Neuronal stem cell (in vitro differentiated cells): ENCODE results near the gene CD99.
"Not testable (repeated sequence)": the region's sequence is repeated elsewhere in the genome, so short reads cannot be mapped to it uniquely, and the experiment has no call there.

Experiments
- DNase-seq: peaks from one replicate; pipeline ENCODE4 v3.0.0-alpha.2; 2013; ENCODE audit warnings: low spot score
- H2AFZ ChIP-seq: one replicate; pipeline ENCODE4 v1.6.1; 2013; ENCODE audit warnings: mild to moderate bottlenecking, low read length, inconsistent platforms
- H2AK5ac ChIP-seq: 2 replicates; pipeline ENCODE4 v1.6.1; 2013; ENCODE audit warnings: low read depth, mild to moderate bottlenecking, inconsistent platforms, low read length, moderate library complexity, mixed read lengths
- H2BK120ac ChIP-seq: 2 replicates; pipeline ENCODE4 v1.6.1; 2013; ENCODE audit warnings: low read depth, mild to moderate bottlenecking, inconsistent platforms, low read length, moderate library complexity, mixed read lengths
- H2BK12ac ChIP-seq: one replicate; pipeline ENCODE4 v1.6.1; 2013; ENCODE audit warnings: low read length, inconsistent platforms
- H2BK15ac ChIP-seq: 2 replicates; pipeline ENCODE4 v1.6.1; 2013; ENCODE audit warnings: mild to moderate bottlenecking, low read length, inconsistent platforms, mixed read lengths
- H2BK5ac ChIP-seq: one replicate; pipeline ENCODE4 v1.6.1; 2013; ENCODE audit warnings: inconsistent platforms, mild to moderate bottlenecking, low read length, moderate library complexity
- H3K14ac ChIP-seq: one replicate; pipeline ENCODE4 v1.6.1; 2013; ENCODE audit warnings: low read length, inconsistent platforms
- H3K18ac ChIP-seq: 2 replicates; pipeline ENCODE4 v1.6.1; 2013; ENCODE audit warnings: low read length, inconsistent platforms
- H3K23ac ChIP-seq: 2 replicates; pipeline ENCODE4 v1.6.1; 2013; ENCODE audit warnings: low read depth, mild to moderate bottlenecking, mixed read lengths, low read length, inconsistent platforms; ENCODE audit not compliant: poor library complexity
- H3K27ac ChIP-seq: replicated peaks from 3 replicates; pipeline ENCODE4 v1.5.1; 2013; ENCODE audit warnings: low read length, inconsistent platforms
- H3K27me3 ChIP-seq, 3 experiments: 2 replicates each; pipeline ENCODE4 v1.6.1; 2013; ENCODE audit warnings: low read length in 3 of 3, mild to moderate bottlenecking in 2 of 3, inconsistent platforms in 1 of 3, low read depth in 1 of 3, mixed read lengths in 1 of 3, moderate library complexity in 1 of 3; ENCODE audit not compliant: control insufficient read depth in 3 of 3, insufficient read depth in 3 of 3
- H3K36me3 ChIP-seq, 2 donors: replicated peaks in 1 of 2; 2 replicates each; pipeline ENCODE4 v1.6.1; 2013; ENCODE audit warnings: low read length in 2 of 2; ENCODE audit not compliant: control insufficient read depth in 2 of 2, insufficient read depth in 2 of 2
- H3K4ac ChIP-seq: 2 replicates; pipeline ENCODE4 v1.6.1; 2013; ENCODE audit warnings: inconsistent platforms, mild to moderate bottlenecking, low read length, moderate library complexity
- H3K4me1 ChIP-seq, 2 donors: 1 replicate in 1 of 2; 2 replicates in 1 of 2; pipeline ENCODE4 v1.6.1; 2013; ENCODE audit warnings: low read length in 2 of 2, low read depth in 1 of 2; ENCODE audit not compliant: control insufficient read depth in 2 of 2, insufficient read depth in 1 of 2
- H3K4me2 ChIP-seq: one replicate; pipeline ENCODE4 v1.6.1; 2013; ENCODE audit warnings: mild to moderate bottlenecking, low read length, inconsistent platforms; ENCODE audit not compliant: insufficient read depth, poor library complexity, severe bottlenecking
- H3K4me3 ChIP-seq, 2 donors: 2 replicates each; pipeline ENCODE4 v1.5.1; 2013; ENCODE audit warnings: low read length in 2 of 2, mild to moderate bottlenecking in 2 of 2, inconsistent platforms in 1 of 2, moderate library complexity in 1 of 2
- H3K79me1 ChIP-seq: one replicate; pipeline ENCODE4 v1.6.1; 2013; ENCODE audit warnings: low read depth, mild to moderate bottlenecking, inconsistent platforms, low read length, moderate library complexity
- H3K9ac ChIP-seq: one replicate; pipeline ENCODE4 v1.6.1; 2013; ENCODE audit warnings: mild to moderate bottlenecking, low read depth, low read length, inconsistent platforms; ENCODE audit not compliant: poor library complexity
- H3K9me3 ChIP-seq, 2 donors: replicated peaks in 1 of 2; 2 replicates each; pipeline versions ENCODE3 to v1.6.1; 2013; ENCODE audit warnings: low read length in 2 of 2, mild to moderate bottlenecking in 2 of 2, inconsistent platforms in 1 of 2, low read depth in 1 of 2, mixed read lengths in 1 of 2, moderate library complexity in 1 of 2; ENCODE audit not compliant: control insufficient read depth in 2 of 2, insufficient read depth in 1 of 2
- H4K8ac ChIP-seq: one replicate; pipeline ENCODE4 v1.6.1; 2013; ENCODE audit warnings: low read depth, mild to moderate bottlenecking, inconsistent platforms, low read length, moderate library complexity
- H4K91ac ChIP-seq: one replicate; pipeline ENCODE4 v1.6.1; 2013; ENCODE audit warnings: low read length, low read depth, mild to moderate bottlenecking, inconsistent platforms; ENCODE audit not compliant: poor library complexity
- WGBS, 2 donors: extraction: QIAGEN DNeasy Blood & Tissue Kit; methylation state at CpG; one replicate each; pipeline ENCODE4 v1.1.7; 2013; ENCODE audit warnings: missing lambda C conversion rate in 2 of 2, mixed read lengths in 1 of 2; ENCODE audit not compliant: insufficient read length in 2 of 2, insufficient replicate concordance in 1 of 2; ENCODE audit errors: extremely low coverage in 2 of 2; 5-methylcytosine and 5-hydroxymethylcytosine counted together

Gene CD99

DNA sequence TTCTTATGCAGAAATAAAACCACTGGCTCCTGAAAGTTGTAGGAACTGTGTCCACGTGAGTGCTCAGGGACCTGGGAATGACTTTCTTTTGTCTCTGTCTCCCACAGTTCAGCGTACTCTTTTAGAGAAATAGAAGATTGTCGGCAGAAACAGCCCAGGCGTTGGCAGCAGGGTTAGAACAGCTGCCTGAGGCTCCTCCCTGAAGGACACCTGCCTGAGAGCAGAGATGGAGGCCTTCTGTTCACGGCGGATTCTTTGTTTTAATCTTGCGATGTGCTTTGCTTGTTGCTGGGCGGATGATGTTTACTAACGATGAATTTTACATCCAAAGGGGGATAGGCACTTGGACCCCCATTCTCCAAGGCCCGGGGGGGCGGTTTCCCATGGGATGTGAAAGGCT lies 49.6 kb downstream of the CD99 start:
- H3K9ac ChIP-seq, result no peak overlapping the region
- no peak overlapping the region for H3K18ac ChIP-seq
- no peak overlapping the region for H4K91ac ChIP-seq
- DNase-seq, result no peak
- no peak overlapping the region for H3K23ac ChIP-seq
- H3K4me1 ChIP-seq, result no peaks in the 10 kb centered on the region
- H2AK5ac ChIP-seq, result no peak overlapping the region
- no peaks in the 10 kb centered on the region for H3K79me1 ChIP-seq
- no peak overlapping the region for H2BK12ac ChIP-seq
- H2BK5ac ChIP-seq, result no peak overlapping the region
- no peak overlapping the region for H2BK15ac ChIP-seq
- H3K27me3 ChIP-seq, result no peaks in the 10 kb centered on the region
- no peak overlapping the region for H3K4ac ChIP-seq
- no peak overlapping the region for H2AFZ ChIP-seq
- no peak overlapping the region for H3K4me3 ChIP-seq
- no CpG with 5 or more reads among the region's 11 CpGs for WGBS, 2 donors
- H2BK120ac ChIP-seq, result no peak overlapping the region
- H4K8ac ChIP-seq, result no peak overlapping the region
- H3K4me2 ChIP-seq, result no peak overlapping the region
- no peak overlapping the region for H3K27ac ChIP-seq
- no peak overlapping the region for H3K14ac ChIP-seq
- no peaks in the 10 kb centered on the region for H3K9me3 ChIP-seq
- peaks cover 11 to 54% of the 10 kb centered on the region in 2 donors for H3K36me3 ChIP-seq

DNA sequence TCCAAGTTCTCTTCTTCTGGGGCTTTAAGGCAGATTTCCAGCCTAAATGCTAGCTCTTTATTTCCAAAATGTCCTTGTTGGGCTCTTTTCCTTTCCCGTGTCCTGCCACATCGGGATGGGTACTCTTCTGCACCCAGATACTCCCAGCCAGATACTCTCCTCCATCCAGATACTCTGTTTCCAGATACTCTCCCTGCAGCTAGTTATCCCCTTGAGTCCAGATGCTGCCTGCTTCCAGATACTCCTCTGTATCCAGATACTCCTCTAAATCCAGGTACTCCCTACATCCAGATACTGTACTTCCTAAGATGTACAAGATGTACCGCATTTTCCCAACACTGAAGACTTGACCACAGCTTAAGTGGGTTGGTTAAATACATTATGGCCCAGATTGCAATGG lies 50.3 kb downstream of the CD99 start:
- WGBS, 2 donors, result no CpG with 5 or more reads among the region's 3 CpGs
- no peak overlapping the region for H3K18ac ChIP-seq
- H3K14ac ChIP-seq, result no peak overlapping the region
- H3K4ac ChIP-seq, result no peak overlapping the region
- H3K4me2 ChIP-seq, result no peak overlapping the region
- H2AK5ac ChIP-seq, result no peak overlapping the region
- peaks cover 11 to 50% of the 10 kb centered on the region in 2 donors for H3K36me3 ChIP-seq
- H2BK120ac ChIP-seq, result no peak overlapping the region
- H3K9ac ChIP-seq, result no peak overlapping the region
- no peaks in the 10 kb centered on the region for H3K27me3 ChIP-seq
- no peaks in the 10 kb centered on the region for H3K9me3 ChIP-seq
- H3K4me3 ChIP-seq, result no peak overlapping the region
- H3K79me1 ChIP-seq, result no peaks in the 10 kb centered on the region
- H2AFZ ChIP-seq, result no peak overlapping the region
- no peak overlapping the region for H3K23ac ChIP-seq
- H3K27ac ChIP-seq, result no peak overlapping the region
- H2BK5ac ChIP-seq, result no peak overlapping the region
- H3K4me1 ChIP-seq, result no peaks in the 10 kb centered on the region
- no peak overlapping the region for H2BK12ac ChIP-seq
- H4K91ac ChIP-seq, result no peak overlapping the region
- H4K8ac ChIP-seq, result no peak overlapping the region
- no peak for DNase-seq
- no peak overlapping the region for H2BK15ac ChIP-seq

DNA sequence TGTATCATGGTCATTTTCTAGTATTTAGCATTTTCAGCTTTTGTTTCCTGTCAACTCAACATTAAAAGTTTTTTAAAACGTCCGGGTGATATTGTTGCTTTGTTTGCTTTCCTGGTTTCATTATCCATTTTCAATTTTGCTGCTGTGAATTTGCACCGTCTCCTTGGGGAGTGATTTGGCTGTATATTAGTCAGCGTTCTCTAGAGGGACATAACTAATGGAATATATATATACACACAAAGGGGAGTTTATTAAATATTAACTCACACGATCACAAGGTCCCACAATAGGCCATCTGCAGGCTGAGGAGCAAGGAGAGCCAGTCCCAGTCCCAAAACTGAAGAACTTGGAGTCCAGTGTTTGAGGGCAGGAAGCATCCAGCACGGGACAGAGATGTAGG lies 55.2 kb downstream of the CD99 start:
- not testable (repeated sequence) for H3K27me3 ChIP-seq, H4K91ac ChIP-seq, H2AFZ ChIP-seq, H3K23ac ChIP-seq, H3K4me1 ChIP-seq, H3K4me3 ChIP-seq, H3K27ac ChIP-seq, H3K4ac ChIP-seq, H2AK5ac ChIP-seq, H2BK5ac ChIP-seq, H3K18ac ChIP-seq, H3K79me1 ChIP-seq, H3K9ac ChIP-seq, H3K4me2 ChIP-seq, H3K14ac ChIP-seq, H2BK120ac ChIP-seq, H3K9me3 ChIP-seq, DNase-seq, H4K8ac ChIP-seq, H2BK15ac ChIP-seq, H2BK12ac ChIP-seq
- no CpG with 5 or more reads among the region's 6 CpGs for WGBS, 2 donors
- peaks cover 6 to 24% of the 10 kb centered on the region in 2 donors for H3K36me3 ChIP-seq

DNA sequence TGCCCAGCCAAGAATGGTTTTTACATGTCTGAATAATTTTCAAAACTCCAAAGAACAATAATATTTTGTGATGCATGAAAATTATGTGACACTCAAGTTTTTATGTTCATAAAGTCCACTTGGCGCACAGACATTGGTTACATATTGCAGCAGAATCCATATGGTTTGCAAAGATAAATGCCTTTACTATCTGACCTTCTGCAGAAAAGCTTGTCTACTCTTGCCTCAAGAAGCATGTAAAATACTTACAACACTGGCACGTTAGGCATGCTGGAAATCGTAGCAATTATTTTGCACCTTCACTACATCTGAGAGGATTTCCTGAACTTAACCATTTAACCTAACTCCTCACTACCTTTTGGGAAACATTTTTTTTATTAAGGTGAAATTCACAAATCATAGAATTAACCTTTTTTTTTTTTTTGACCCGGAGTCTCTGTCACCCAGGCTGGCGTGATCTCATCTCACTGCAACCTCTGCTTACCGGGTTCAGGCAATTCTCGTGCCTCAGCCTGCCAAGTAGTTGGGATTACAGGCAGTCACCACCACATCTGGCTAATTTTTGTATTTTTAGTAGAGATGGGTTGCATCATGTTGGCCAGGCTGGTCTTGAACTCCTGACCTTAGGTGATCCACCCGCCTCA lies 57.2 kb downstream of the CD99 start:
- Histone ChIP-seq H2AFZ (no peak overlapping the region), H4K91ac (no peak overlapping the region), H3K23ac (no peak overlapping the region), H3K9me3 (peaks cover 0 to 2% of the 10 kb centered on the region in 2 donors), H2BK15ac (no peak overlapping the region), H3K18ac (no peak overlapping the region), H3K79me1 (no peaks in the 10 kb centered on the region), H2BK5ac (no peak overlapping the region), H3K4me3 (no peak overlapping the region), H3K27ac (no peak overlapping the region), H3K4ac (no peak overlapping the region), H3K4me1 (no peaks in the 10 kb centered on the region), H2AK5ac (no peak overlapping the region), H3K14ac (no peak overlapping the region), H2BK12ac (no peak overlapping the region), H3K27me3 (no peaks in the 10 kb centered on the region), H3K36me3 (peaks cover 2 to 6% of the 10 kb centered on the region in 2 donors), H4K8ac (no peak overlapping the region), H2BK120ac (no peak overlapping the region), H3K9ac (no peak overlapping the region), H3K4me2 (no peak overlapping the region)
- no peak for DNase-seq
- no CpG with 5 or more reads among the region's 8 CpGs for WGBS, 2 donors
